ENCODE measurements around the gene GPR34.

DNA sequence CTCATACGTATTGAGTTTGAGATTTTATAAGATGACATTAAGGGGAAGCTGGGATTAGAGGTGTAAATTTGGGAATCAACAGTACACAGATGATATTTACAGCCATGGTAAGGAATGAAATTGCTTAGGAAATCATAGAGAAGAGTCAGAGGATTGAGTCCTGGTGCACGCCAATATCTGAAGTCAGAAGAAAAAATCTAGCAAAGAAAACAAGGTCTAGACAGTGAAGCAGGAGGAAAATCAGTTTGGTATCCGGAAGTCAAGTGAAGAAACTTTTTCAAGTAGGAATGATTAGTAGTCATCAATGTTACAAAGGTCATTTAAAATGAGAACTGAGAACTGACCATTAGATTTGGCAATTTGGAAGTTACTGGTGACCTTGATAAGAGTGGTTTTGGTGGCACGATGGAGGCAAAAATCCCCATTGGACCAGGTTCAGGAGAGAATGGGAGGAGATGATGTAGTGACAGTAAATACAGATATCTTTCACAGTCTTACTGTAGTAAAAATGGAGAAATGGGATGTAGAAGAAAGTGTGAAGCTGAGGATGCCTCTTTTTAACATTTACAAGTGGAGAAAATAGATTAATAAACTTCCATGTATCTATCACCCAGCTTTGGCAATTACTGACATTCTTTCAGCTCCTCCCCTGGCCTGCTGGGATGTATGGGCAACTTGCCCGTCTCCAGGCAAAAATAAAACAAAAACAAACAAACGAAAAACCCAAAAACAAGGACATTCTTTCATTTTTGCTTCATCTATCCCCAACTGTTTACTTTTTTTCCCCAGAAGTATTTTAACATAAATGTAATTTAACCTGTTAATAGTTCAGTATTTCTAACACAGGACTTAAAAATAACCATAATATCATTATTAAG is 11.4 kb upstream of the GPR34 start:
- TF ChIP-seq, protein P1, sequence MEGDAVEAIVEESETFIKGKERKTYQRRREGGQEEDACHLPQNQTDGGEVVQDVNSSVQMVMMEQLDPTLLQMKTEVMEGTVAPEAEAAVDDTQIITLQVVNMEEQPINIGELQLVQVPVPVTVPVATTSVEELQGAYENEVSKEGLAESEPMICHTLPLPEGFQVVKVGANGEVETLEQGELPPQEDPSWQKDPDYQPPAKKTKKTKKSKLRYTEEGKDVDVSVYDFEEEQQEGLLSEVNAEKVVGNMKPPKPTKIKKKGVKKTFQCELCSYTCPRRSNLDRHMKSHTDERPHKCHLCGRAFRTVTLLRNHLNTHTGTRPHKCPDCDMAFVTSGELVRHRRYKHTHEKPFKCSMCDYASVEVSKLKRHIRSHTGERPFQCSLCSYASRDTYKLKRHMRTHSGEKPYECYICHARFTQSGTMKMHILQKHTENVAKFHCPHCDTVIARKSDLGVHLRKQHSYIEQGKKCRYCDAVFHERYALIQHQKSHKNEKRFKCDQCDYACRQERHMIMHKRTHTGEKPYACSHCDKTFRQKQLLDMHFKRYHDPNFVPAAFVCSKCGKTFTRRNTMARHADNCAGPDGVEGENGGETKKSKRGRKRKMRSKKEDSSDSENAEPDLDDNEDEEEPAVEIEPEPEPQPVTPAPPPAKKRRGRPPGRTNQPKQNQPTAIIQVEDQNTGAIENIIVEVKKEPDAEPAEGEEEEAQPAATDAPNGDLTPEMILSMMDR (IDR thresholded peaks at IDR 0.05), result no peak
- no peak for TF ChIP-seq POLR2AphosphoS5 (IDR thresholded peaks at IDR 0.05)

Data from prostate gland (tissue), 2 donors.